Sigmoid colon (tissue), 4 donors: ENCODE measurements around the gene AGPAT2.

ENCODE experiments used
- CTCF ChIP-seq, 4 experiments: fragments of 450-650 bp in 3 of 4; fragments of 200-600 bp in 1 of 4; IDR thresholded peaks; one replicate each; pipeline ENCODE4 v1.5.1; 2016 to 2019; ENCODE audit warnings: antibody characterized with exemption in 4 of 4, mild to moderate bottlenecking in 3 of 4, moderate library complexity in 2 of 4
- EP300 ChIP-seq, 4 donors: sonication (generic); formaldehyde crosslinking; IDR thresholded peaks; one replicate each; pipeline ENCODE4 v1.6.1; 2017; ENCODE audit warnings: antibody characterized with exemption in 4 of 4
- POLR2A ChIP-seq, 2 donors: fragments of 450-650 bp; IDR thresholded peaks; one replicate each; pipeline ENCODE4 v1.6.1; 2016; ENCODE audit warnings: antibody characterized with exemption in 2 of 2, mild to moderate bottlenecking in 2 of 2, moderate library complexity in 2 of 2
- POLR2AphosphoS5 ChIP-seq, 4 donors: sonication (generic); formaldehyde crosslinking; IDR thresholded peaks; one replicate each; pipeline ENCODE4 v1.6.1; 2017; ENCODE audit warnings: antibody characterized with exemption in 4 of 4

- no peak for TF ChIP-seq POLR2A (IDR thresholded peaks at IDR 0.05)
- no peak for TF ChIP-seq CTCF (IDR thresholded peaks at IDR 0.05)
- no peak for TF ChIP-seq POLR2AphosphoS5 (IDR thresholded peaks at IDR 0.05)
- no peak for TF ChIP-seq EP300 (IDR thresholded peaks at IDR 0.05)
Observed at GRCh38 chr9:136713550-136713949, 26.3 kb upstream of the AGPAT2 start.
